NCI-H146 (cell line): Measurements from ENCODE around the gene CACNA2D2.
"Not testable (repeated sequence)": the region's sequence is repeated elsewhere in the genome, so short reads cannot be mapped to it uniquely, and the experiment has no call there.

Experiments used
- DNase-seq: peaks from one replicate; lab custom pipeline; 2025; lab: John Stamatoyannopoulos, UW

Gene CACNA2D2

GRCh38 chr3:50530001-50530970, 26.9 kb upstream of the CACNA2D2 start:
- peak; percentile 29 for DNase-seq

- no peak for DNase-seq
These were observed 22.6 kb upstream of the CACNA2D2 start for GRCh38 chr3:50525987-50526386.

GRCh38 chr3:50525191-50525910, 21.9 kb upstream of the CACNA2D2 start:
- no peak for DNase-seq

GRCh38 chr3:50524746-50525145, 21.3 kb upstream of the CACNA2D2 start:
- DNase-seq = no peak

- DNase-seq = peak; percentile 60
These were observed 19.9 kb upstream of the CACNA2D2 start for GRCh38 chr3:50523279-50523811.

- peak; percentile 13 for DNase-seq
These were observed 18.1 kb upstream of the CACNA2D2 start for GRCh38 chr3:50521572-50521971.

- no peak for DNase-seq
These were observed 17.4 kb upstream of the CACNA2D2 start for GRCh38 chr3:50520849-50521248.

- DNase-seq = peak; percentile 62
These were observed 16.1 kb upstream of the CACNA2D2 start for GRCh38 chr3:50519471-50520089.

- DNase-seq = no peak
These were observed 15.0 kb upstream of the CACNA2D2 start for GRCh38 chr3:50518436-50518835.

GRCh38 chr3:50517721-50518206, 14.3 kb upstream of the CACNA2D2 start:
- DNase-seq = no peak

GRCh38 chr3:50516440-50516871, 13.0 kb upstream of the CACNA2D2 start:
- DNase-seq = no peak

GRCh38 chr3:50515565-50516439, 12.4 kb upstream of the CACNA2D2 start:
- no peak for DNase-seq

- DNase-seq = not testable (repeated sequence)
These were observed 9.5 kb upstream of the CACNA2D2 start for GRCh38 chr3:50512908-50513307.

GRCh38 chr3:50512131-50512530, 8.7 kb upstream of the CACNA2D2 start:
- DNase-seq = no peak

GRCh38 chr3:50510325-50510724, 6.9 kb upstream of the CACNA2D2 start:
- DNase-seq = no peak

- DNase-seq = no peak
These were observed 6.3 kb upstream of the CACNA2D2 start for GRCh38 chr3:50509715-50510114.

- DNase-seq = no peak
These were observed 5.4 kb upstream of the CACNA2D2 start for GRCh38 chr3:50508821-50509220.

- no peak for DNase-seq
These were observed 2.7 kb upstream of the CACNA2D2 start for GRCh38 chr3:50506169-50506568.

- DNase-seq = no peak
These were observed 1.2 kb upstream of the CACNA2D2 start for GRCh38 chr3:50504681-50505080.

- peak; percentile 17 for DNase-seq
These were observed 630 bp downstream of the CACNA2D2 start for GRCh38 chr3:50502584-50503423.
